ACC112 (cell line): ENCODE results near the gene ITGB3BP.

Experiments used
- H2AFZ ChIP-seq: fragments of 200-600 bp; sonication (generic); one replicate; pipeline ENCODE4 v1.6.0; 2017; ENCODE audit warnings: antibody characterized with exemption, low read length; ENCODE audit not compliant: unreplicated experiment
- H3K27ac ChIP-seq: fragments of 200-600 bp; sonication (generic); 2 replicates; pipeline ENCODE4 v1.5.1; 2014; ENCODE audit warnings: low read depth, mild to moderate bottlenecking, antibody characterized with exemption, low read length, moderate library complexity
- H3K27me3 ChIP-seq: fragments of 200-600 bp; sonication (generic); 2 replicates; pipeline ENCODE4 v1.6.1; 2014; ENCODE audit warnings: mild to moderate bottlenecking, antibody characterized with exemption, low read length, moderate library complexity, mixed read lengths; ENCODE audit not compliant: insufficient read depth
- H3K36me3 ChIP-seq: fragments of 200-600 bp; sonication (generic); 2 replicates; pipeline ENCODE4 v1.6.1; 2016; ENCODE audit warnings: mild to moderate bottlenecking, antibody characterized with exemption, low read length, moderate library complexity, mixed read lengths; ENCODE audit not compliant: insufficient read depth
- H3K4me1 ChIP-seq: fragments of 200-600 bp; sonication (generic); one replicate; pipeline ENCODE4 v1.6.1; 2016; ENCODE audit warnings: low read length, mixed read lengths; ENCODE audit not compliant: insufficient read depth, unreplicated experiment, control insufficient read depth
- H3K4me3 ChIP-seq: fragments of 200-600 bp; sonication (generic); 2 replicates; pipeline ENCODE4 v1.5.1; 2014; ENCODE audit warnings: mild to moderate bottlenecking, low read depth, low read length
- H3K79me2 ChIP-seq: fragments of 200-600 bp; sonication (generic); one replicate; pipeline ENCODE4 v1.6.0; 2016; ENCODE audit warnings: low read length; ENCODE audit not compliant: control insufficient read depth, unreplicated experiment, insufficient read depth

Gene ITGB3BP

DNA sequence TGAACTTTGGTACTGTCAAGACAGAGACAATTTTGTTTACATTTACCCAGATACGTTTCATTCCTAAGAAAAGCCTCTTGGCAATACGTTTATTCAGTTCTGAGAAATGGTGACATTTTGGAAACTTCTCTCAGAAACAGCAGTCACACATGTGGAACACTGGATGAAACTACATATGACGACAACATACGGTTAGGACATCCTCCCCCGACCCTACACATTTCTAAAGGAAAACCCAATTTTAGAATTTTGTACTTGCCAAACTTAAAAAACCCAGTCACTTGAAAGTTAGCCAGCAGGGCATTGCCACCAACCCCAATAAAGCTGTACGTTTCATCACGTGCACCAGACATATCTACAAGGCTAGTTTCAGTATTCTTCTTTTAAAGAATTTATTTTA is 56.8 kb downstream of the ITGB3BP start:
- H3K4me1 ChIP-seq = peaks cover 22% of the 10 kb centered on the region

DNA sequence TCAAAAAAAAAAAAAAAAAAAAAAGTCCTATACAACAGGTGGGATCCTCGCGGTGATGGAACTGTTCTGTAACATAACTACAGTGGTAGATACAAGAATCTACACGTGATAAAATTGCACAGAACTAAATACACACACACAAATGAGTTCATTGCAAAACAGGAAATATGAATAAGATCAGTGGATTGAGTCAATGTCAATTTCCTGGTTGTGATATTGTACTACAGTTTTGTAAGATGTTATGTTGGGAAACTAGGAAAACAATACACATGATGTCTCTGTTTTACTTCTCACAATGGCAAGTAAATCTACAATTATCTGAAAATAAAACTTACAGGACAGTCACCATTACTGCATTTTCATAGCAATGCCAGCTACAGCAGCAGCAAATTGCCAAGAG is 59.8 kb downstream of the ITGB3BP start:
- no peaks in the 10 kb centered on the region for H3K27me3 ChIP-seq
- H2AFZ ChIP-seq = peak overlapping the region; percentile 30
- no peaks in the 10 kb centered on the region for H3K79me2 ChIP-seq
- peaks cover 13% of the 10 kb centered on the region for H3K36me3 ChIP-seq
- H3K27ac ChIP-seq = peak overlapping the region; percentile 77
- peaks cover 22% of the 10 kb centered on the region for H3K4me1 ChIP-seq
- H3K4me3 ChIP-seq = peak overlapping the region; percentile 37; the same call in 1 of the 2 replicates

More for the DNA sequence above, 56.8 kb downstream of the ITGB3BP start:
- H3K27ac ChIP-seq = no peak overlapping the region
- no peaks in the 10 kb centered on the region for H3K27me3 ChIP-seq
- H3K79me2 ChIP-seq = no peaks in the 10 kb centered on the region
- no peak overlapping the region for H2AFZ ChIP-seq
- peaks cover 13% of the 10 kb centered on the region for H3K36me3 ChIP-seq
- H3K4me3 ChIP-seq = no peak overlapping the region

DNA sequence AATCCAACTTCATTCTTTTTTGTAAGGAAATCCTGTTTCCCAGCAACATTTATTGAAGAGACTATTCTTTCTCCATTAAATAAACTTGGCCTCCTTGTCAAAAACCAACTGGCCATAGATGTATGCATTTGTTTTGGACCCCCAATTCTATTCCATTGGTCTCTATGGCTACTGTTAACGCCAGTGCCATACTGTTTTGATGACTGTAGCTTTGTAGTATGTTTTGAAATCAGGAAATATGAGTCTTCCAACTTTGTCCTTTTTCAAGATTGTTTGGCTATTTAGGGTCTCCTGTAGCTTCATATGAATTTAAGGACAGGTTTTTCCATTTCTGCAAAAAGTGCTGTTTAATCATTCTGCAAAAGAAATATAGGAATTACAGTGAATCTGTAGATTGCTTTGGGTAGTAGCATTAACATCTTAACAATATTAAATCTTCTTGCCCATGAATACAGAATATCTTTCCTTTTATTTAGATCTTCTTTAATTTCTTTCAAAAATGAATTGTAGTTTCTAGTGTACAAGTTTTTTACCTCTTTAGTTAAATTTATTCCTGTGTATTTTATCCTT is 61.3 kb downstream of the ITGB3BP start:
- Histone ChIP-seq H3K79me2 (no peaks in the 10 kb centered on the region), H3K4me1 (peaks cover 22% of the 10 kb centered on the region), H3K27ac (no peak overlapping the region), H3K27me3 (no peaks in the 10 kb centered on the region), H2AFZ (no peak overlapping the region), H3K36me3 (peaks cover 17% of the 10 kb centered on the region), H3K4me3 (no peak overlapping the region)

DNA sequence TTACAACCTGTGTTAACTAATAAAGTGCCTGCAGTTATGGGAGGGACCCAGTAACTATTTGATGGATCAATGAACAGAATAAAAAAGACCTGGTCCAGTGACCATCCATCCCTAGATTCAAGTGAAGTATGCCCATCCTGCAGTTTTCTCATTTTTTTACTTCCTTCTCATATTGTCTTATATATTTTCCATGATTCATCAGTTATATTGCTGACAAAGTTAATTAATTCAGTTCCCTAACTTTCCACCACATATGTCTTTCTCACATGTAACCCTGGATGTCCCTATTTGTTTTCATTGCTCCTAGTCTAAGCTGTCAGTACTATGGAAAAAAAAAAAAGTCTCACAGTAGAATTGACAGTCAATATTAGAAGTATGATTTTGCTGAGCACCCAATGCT is 64.3 kb downstream of the ITGB3BP start:
- no peak overlapping the region for H3K4me3 ChIP-seq
- H2AFZ ChIP-seq = no peak overlapping the region
- no peaks in the 10 kb centered on the region for H3K27me3 ChIP-seq
- no peaks in the 10 kb centered on the region for H3K79me2 ChIP-seq
- H3K4me1 ChIP-seq = peaks cover 12% of the 10 kb centered on the region
- peaks cover 17% of the 10 kb centered on the region for H3K36me3 ChIP-seq
- H3K27ac ChIP-seq = no peak overlapping the region

DNA sequence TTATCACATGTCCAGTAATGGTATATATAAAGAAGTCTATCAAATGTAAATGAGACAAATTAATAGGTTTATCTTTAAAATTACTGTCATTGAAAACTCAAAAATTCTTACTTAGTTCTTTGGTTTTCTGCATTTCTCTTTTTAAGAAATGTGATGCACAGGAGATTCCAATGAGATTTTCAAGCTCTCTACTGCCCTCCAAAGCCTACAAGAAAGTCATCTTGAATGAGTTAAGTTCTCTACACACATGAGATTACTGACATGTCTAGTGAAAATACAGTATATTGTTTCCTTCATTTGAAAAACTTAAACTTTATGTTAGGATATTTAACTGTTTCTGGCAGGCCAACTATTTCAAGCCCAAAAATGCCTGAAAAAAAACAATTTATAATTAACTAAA is 68.8 kb downstream of the ITGB3BP start:
- Histone ChIP-seq H3K79me2 (no peaks in the 10 kb centered on the region), H3K4me1 (peaks cover 3% of the 10 kb centered on the region), H3K36me3 (peaks cover 4% of the 10 kb centered on the region; the same call in 1 of the 2 replicates), H2AFZ (no peak overlapping the region), H3K27ac (no peak overlapping the region), H3K4me3 (no peak overlapping the region), H3K27me3 (no peaks in the 10 kb centered on the region)

DNA sequence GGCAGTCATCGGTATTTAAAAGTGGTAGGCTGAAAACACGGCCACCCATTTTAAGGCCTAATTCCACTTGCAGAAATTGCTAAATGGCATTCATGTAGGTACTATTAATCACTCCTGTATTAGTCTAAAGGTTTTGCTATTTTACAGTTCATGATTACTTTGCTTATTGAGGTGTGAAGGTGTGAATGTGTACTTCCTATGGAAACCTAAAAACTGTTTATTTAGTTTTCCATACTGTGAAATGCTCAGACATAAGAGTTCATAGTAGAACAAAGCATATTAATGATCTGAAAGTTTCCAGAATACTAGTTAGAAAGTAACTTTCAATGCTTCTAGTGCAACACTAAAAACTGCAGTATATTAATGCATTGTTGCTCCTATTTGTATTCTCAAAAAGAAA is 69.8 kb downstream of the ITGB3BP start:
- Histone ChIP-seq H3K4me1 (peaks cover 8% of the 10 kb centered on the region), H3K79me2 (no peaks in the 10 kb centered on the region), H3K36me3 (peaks cover 4% of the 10 kb centered on the region; the same call in 1 of the 2 replicates), H3K27ac (no peak overlapping the region), H3K27me3 (no peaks in the 10 kb centered on the region), H2AFZ (no peak overlapping the region), H3K4me3 (no peak overlapping the region)

DNA sequence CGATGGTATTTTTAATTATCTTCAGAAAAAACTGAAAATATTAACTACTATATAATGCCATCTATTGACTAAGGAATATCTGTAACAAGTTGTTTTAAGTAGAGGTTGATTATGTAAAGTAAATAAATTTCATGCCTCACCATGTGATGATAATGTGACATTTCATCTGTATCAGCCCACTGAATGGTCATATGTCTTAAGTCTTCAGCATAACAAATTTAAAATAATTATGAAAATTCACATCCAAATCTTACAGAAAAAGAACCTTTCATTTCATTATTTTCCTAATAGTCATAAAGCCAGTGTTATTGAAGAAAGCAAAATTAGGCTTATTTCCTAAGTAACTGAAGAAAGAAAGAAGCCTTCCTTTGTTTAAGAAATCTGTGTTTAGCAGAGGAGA is 72.6 kb downstream of the ITGB3BP start:
- Histone ChIP-seq H2AFZ (no peak overlapping the region), H3K36me3 (no peaks in the 10 kb centered on the region), H3K27ac (no peak overlapping the region), H3K27me3 (no peaks in the 10 kb centered on the region), H3K4me1 (peaks cover 8% of the 10 kb centered on the region), H3K4me3 (no peak overlapping the region), H3K79me2 (no peaks in the 10 kb centered on the region)

DNA sequence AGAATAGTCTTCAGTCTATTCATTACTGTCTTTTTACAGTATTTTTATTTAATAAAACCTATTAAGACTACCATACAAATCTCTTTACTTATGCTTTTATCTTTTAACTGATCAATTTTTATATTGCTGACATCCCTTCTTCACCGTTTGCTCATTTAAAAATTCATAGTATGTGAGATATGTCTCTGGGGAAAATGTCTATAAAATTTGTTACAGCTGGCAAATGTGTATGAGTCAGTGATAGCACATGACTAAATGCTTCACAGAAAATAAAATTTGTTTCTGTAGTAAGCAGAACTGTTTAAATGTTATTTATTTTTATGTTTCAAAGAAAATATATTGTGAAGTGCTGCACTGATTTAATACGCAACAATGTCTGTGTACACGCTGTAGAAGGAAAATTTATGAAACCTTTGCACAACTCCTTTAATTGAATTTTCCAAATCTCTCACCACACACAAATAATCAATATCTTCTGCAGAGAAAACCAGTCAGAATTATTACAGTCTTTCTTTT is 74.2 kb downstream of the ITGB3BP start:
- H3K79me2 ChIP-seq = no peaks in the 10 kb centered on the region
- H2AFZ ChIP-seq = no peak overlapping the region
- H3K27me3 ChIP-seq = no peaks in the 10 kb centered on the region
- peaks cover 8% of the 10 kb centered on the region for H3K4me1 ChIP-seq
- no peaks in the 10 kb centered on the region for H3K36me3 ChIP-seq
- H3K27ac ChIP-seq = no peak overlapping the region
- no peak overlapping the region for H3K4me3 ChIP-seq

DNA sequence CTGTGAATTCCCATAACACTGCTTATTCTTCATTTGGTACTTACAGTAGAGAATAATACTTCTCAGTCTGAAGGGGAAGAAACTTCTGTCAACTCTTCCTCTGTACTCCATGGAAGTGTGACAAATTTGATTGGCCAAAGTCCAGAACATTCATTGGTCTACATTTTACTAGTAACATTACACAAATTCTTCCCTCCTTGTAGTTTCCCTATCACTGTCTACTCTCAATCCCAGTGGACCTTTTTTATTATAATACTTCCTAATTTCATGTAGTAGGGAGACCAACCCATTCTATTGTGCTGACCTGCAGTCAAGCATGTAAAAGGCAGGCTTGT is 80.9 kb downstream of the ITGB3BP start:
- Histone ChIP-seq H3K4me3 (no peak overlapping the region), H3K4me1 (peaks cover 4% of the 10 kb centered on the region)

DNA sequence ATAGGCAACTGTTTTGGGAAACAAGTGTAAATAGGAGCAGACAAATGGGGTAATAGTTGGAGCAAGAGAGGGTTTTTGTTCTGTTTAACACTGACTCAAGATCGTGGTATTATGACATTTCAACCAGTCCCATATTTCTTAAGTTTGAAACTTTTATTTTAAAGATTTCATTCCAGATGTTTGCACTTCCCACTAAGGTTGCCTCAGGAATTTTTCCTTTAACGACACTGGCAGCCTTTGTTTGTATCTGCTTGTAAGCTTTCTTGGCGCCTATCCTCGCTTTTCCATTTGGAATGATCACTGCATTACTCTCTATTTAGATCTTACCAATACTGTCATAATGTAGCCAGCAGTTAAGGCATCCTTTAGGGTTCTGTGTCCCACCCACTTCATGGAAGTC is 87.9 kb downstream of the ITGB3BP start:
- no peak overlapping the region for H3K4me3 ChIP-seq
- peaks cover 3% of the 10 kb centered on the region; the same call in 1 of the 2 replicates for H3K36me3 ChIP-seq
- no peaks in the 10 kb centered on the region for H3K27me3 ChIP-seq
- H3K79me2 ChIP-seq = no peaks in the 10 kb centered on the region
- no peaks in the 10 kb centered on the region for H3K4me1 ChIP-seq
- no peak overlapping the region for H2AFZ ChIP-seq
- no peak overlapping the region for H3K27ac ChIP-seq

More for the DNA sequence above, 80.9 kb downstream of the ITGB3BP start:
- H2AFZ ChIP-seq = no peak overlapping the region
- no peaks in the 10 kb centered on the region for H3K27me3 ChIP-seq
- H3K79me2 ChIP-seq = no peaks in the 10 kb centered on the region
- no peaks in the 10 kb centered on the region for H3K36me3 ChIP-seq
- no peak overlapping the region for H3K27ac ChIP-seq

DNA sequence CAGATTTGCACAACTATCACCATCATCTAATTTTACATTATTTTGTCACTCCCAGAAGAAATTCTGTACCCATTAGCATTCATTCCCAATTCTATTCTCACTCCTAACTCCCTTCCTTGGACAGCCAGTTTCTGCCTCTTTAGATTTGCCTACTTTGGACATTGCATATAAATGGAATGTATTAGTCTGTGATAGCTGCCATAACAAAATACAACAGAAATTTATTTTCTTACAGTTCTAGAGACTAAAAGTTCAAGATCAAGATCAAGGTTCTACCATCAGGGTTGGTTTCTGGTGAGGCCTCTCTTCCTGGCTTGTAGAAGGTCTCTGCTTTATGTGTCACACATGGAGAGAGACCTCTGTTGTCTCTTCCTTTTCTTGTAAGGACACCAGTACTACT is 93.7 kb downstream of the ITGB3BP start:
- Histone ChIP-seq H3K4me1 (no peaks in the 10 kb centered on the region), H3K79me2 (no peaks in the 10 kb centered on the region), H3K27ac (no peak overlapping the region), H2AFZ (no peak overlapping the region), H3K27me3 (no peaks in the 10 kb centered on the region), H3K36me3 (peaks cover 14% of the 10 kb centered on the region), H3K4me3 (no peak overlapping the region)
